HEK293 (cell line): Measurements from ENCODE around the gene BRPF1.

Source experiments
- CTCF ChIA-PET: fragments of 350-600 bp; formaldehyde crosslinking; extraction: SDS; loops from one replicate; lab custom pipeline; 2021; ENCODE audit warnings: antibody characterized with exemption; lab: Yijun Ruan, JAX
- POLR2A ChIA-PET: fragments of 300-600 bp; formaldehyde crosslinking; extraction: SDS; loops from one replicate; lab custom pipeline; 2020; ENCODE audit warnings: antibody characterized with exemption, inconsistent platforms; lab: Yijun Ruan, JAX
- H3K27ac ChIP-seq: fragments of 200-500 bp; sonication (Bioruptor generic); 2 replicates; pipeline ENCODE4 v1.5.1; 2014; ENCODE audit warnings: low read depth, low read length, control low read depth, inconsistent platforms; ENCODE audit errors: extremely low read depth
- H3K36me3 ChIP-seq, 2 experiments: fragments of 200-500 bp in 1 of 2; sonication (Bioruptor generic) in 1 of 2; 1 replicate in 1 of 2; 2 replicates in 1 of 2; pipeline ENCODE4 v1.5.1; 2014 to 2017; ENCODE audit warnings: inconsistent platforms in 2 of 2, low read length in 2 of 2; ENCODE audit not compliant: control insufficient read depth in 2 of 2, insufficient read depth in 1 of 2
- H3K4me1 ChIP-seq: fragments of 200-500 bp; sonication (Bioruptor generic); 2 replicates; pipeline ENCODE4 v1.5.1; 2014; ENCODE audit warnings: mild to moderate bottlenecking, low read length, inconsistent platforms; ENCODE audit not compliant: control insufficient read depth, insufficient read depth
- H3K4me3 ChIP-seq: 2 replicates; pipeline ENCODE4 v1.5.1; 2011; ENCODE audit warnings: low read depth, mild to moderate bottlenecking, control low read depth, low read length, moderate library complexity
- H3K9me3 ChIP-seq: fragments of 200-500 bp; sonication (Bioruptor generic); 2 replicates; pipeline ENCODE4 v1.5.1; 2014; ENCODE audit warnings: low read depth, low read length, inconsistent platforms; ENCODE audit not compliant: control insufficient read depth, insufficient read depth
- KLF10 ChIP-seq: fragments of 450-650 bp; IDR thresholded peaks from 2 replicates; pipeline ENCODE4 v1.5.1; 2018; ENCODE audit warnings: missing biosample characterization, mild to moderate bottlenecking, missing genetic modification characterization
- KLF9 ChIP-seq: fragments of 450-650 bp; formaldehyde crosslinking; IDR thresholded peaks from 2 replicates; pipeline ENCODE4 v1.5.1; 2016; ENCODE audit warnings: missing biosample characterization, missing genetic modification characterization, low read depth
- MZF1 ChIP-seq: fragments of 450-650 bp; formaldehyde crosslinking; IDR thresholded peaks from 2 replicates; pipeline ENCODE4 v1.5.1; 2017; ENCODE audit warnings: missing biosample characterization, missing genetic modification characterization, borderline replicate concordance
- ZBTB10 ChIP-seq: fragments of 450-650 bp; formaldehyde crosslinking; IDR thresholded peaks from 2 replicates; pipeline ENCODE4 v1.5.1; 2016; ENCODE audit warnings: missing biosample characterization, missing genetic modification characterization
- ZEB2 ChIP-seq: fragments of 450-650 bp; formaldehyde crosslinking; IDR thresholded peaks from 2 replicates; pipeline ENCODE4 v1.5.1; 2016; ENCODE audit warnings: missing biosample characterization, missing genetic modification characterization
- ZNF121 ChIP-seq: fragments of 450-650 bp; formaldehyde crosslinking; IDR thresholded peaks from 2 replicates; pipeline ENCODE4 v1.5.1; 2016; ENCODE audit warnings: missing biosample characterization, missing genetic modification characterization
- ZNF132 ChIP-seq: fragments of 450-650 bp; formaldehyde crosslinking; IDR thresholded peaks from 2 replicates; pipeline ENCODE4 v1.5.1; 2017; ENCODE audit warnings: missing biosample characterization, missing genetic modification characterization, borderline replicate concordance
- ZNF18 ChIP-seq: fragments of 450-650 bp; formaldehyde crosslinking; IDR thresholded peaks from 2 replicates; pipeline ENCODE4 v1.5.1; 2016; ENCODE audit warnings: missing biosample characterization, missing genetic modification characterization
- ZNF239 ChIP-seq: fragments of 450-650 bp; formaldehyde crosslinking; IDR thresholded peaks from 2 replicates; pipeline ENCODE4 v1.5.1; 2016; ENCODE audit warnings: missing biosample characterization, missing genetic modification characterization
- ZNF311 ChIP-seq: fragments of 450-650 bp; formaldehyde crosslinking; IDR thresholded peaks from 2 replicates; pipeline ENCODE4 v1.5.1; 2017; ENCODE audit warnings: missing biosample characterization, missing genetic modification characterization, borderline replicate concordance
- ZNF423 ChIP-seq: fragments of 450-650 bp; formaldehyde crosslinking; IDR thresholded peaks from 2 replicates; pipeline ENCODE4 v1.5.1; 2016; ENCODE audit warnings: missing biosample characterization, missing genetic modification characterization
- ZNF514 ChIP-seq: fragments of 450-650 bp; formaldehyde crosslinking; IDR thresholded peaks from 2 replicates; pipeline ENCODE4 v1.5.1; 2016; ENCODE audit warnings: missing biosample characterization, missing genetic modification characterization
- ZNF639 ChIP-seq: fragments of 450-650 bp; formaldehyde crosslinking; IDR thresholded peaks from 2 replicates; pipeline ENCODE4 v1.5.1; 2016; ENCODE audit warnings: missing biosample characterization, missing genetic modification characterization
- ZNF658 ChIP-seq: fragments of 450-650 bp; formaldehyde crosslinking; IDR thresholded peaks from 2 replicates; pipeline ENCODE4; 2016; ENCODE audit warnings: missing biosample characterization, missing genetic modification characterization
- ZNF76 ChIP-seq: fragments of 450-650 bp; formaldehyde crosslinking; IDR thresholded peaks from 2 replicates; pipeline ENCODE4; 2016; ENCODE audit warnings: low read depth, missing biosample characterization, missing genetic modification characterization, borderline replicate concordance
- TF ChIP-seq, protein P1 (sequence below): fragments of 450-650 bp; formaldehyde crosslinking; IDR thresholded peaks from 2 replicates; pipeline ENCODE4 v1.5.1; 2017; ENCODE audit warnings: missing biosample characterization, missing genetic modification characterization
- TF ChIP-seq, protein P2 (sequence below): fragments of 450-650 bp; IDR thresholded peaks from 2 replicates; pipeline ENCODE4 v1.5.1; 2018; ENCODE audit warnings: missing biosample characterization, mild to moderate bottlenecking, missing genetic modification characterization
- TF ChIP-seq, protein P3 (sequence below): fragments of 450-650 bp; formaldehyde crosslinking; conservative IDR thresholded peaks from 2 replicates; pipeline ENCODE4 v1.5.1; 2016; ENCODE audit warnings: low read depth, missing biosample characterization, missing genetic modification characterization

BRPF1 gene

DNA sequence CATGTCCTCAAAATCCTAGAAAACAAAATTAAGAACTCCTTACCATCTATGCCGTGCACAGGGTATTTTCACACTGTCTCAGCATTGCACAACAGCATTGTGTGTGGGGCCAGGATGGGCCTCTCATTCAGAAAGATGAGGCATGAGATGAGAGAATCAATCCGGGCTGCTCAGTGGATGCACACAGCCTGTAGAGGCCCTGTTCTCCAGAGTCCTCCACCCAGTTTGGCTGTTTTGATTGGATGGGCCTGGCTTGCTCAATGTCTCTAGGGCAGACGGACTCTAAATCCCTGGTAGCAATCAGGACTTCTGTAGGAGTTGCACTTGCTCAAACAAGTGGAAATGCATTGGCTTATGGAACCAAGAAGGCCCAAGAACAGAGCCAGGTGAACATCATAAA, 48.1 kb upstream of the BRPF1 start (continued):
- no peak for TF ChIP-seq KLF9 (tag by site-specific recombination)
- TF ChIP-seq, protein P1, sequence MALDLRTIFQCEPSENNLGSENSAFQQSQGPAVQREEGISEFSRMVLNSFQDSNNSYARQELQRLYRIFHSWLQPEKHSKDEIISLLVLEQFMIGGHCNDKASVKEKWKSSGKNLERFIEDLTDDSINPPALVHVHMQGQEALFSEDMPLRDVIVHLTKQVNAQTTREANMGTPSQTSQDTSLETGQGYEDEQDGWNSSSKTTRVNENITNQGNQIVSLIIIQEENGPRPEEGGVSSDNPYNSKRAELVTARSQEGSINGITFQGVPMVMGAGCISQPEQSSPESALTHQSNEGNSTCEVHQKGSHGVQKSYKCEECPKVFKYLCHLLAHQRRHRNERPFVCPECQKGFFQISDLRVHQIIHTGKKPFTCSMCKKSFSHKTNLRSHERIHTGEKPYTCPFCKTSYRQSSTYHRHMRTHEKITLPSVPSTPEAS (tag by site-specific recombination), result no peak
- TF ChIP-seq ZNF658 (tag by site-specific recombination), result no peak
- no peak for TF ChIP-seq ZNF18 (tag by site-specific recombination)
- no peak for TF ChIP-seq KLF10 (tag by site-specific recombination)
- no peak for TF ChIP-seq ZNF239 (tag by site-specific recombination)
- no peak for TF ChIP-seq ZNF311 (tag by site-specific recombination)
- TF ChIP-seq ZNF514 (tag by site-specific recombination), result no peak

- peaks cover 3 to 93% of the 10 kb centered on the region in 2 experiments; a peak in 2 of 3 replicates for H3K36me3 ChIP-seq
- no peaks in the 10 kb centered on the region for H3K4me1 ChIP-seq
- no peaks in the 10 kb centered on the region for H3K9me3 ChIP-seq
- TF ChIP-seq MZF1 (no peak), ZEB2 (tag by site-specific recombination) (no peak), ZNF639 (no peak), ZNF423 (tag by site-specific recombination) (no peak), ZNF76 (tag by site-specific recombination) (no peak), ZNF121 (no peak)
- TF ChIP-seq, protein P2, sequence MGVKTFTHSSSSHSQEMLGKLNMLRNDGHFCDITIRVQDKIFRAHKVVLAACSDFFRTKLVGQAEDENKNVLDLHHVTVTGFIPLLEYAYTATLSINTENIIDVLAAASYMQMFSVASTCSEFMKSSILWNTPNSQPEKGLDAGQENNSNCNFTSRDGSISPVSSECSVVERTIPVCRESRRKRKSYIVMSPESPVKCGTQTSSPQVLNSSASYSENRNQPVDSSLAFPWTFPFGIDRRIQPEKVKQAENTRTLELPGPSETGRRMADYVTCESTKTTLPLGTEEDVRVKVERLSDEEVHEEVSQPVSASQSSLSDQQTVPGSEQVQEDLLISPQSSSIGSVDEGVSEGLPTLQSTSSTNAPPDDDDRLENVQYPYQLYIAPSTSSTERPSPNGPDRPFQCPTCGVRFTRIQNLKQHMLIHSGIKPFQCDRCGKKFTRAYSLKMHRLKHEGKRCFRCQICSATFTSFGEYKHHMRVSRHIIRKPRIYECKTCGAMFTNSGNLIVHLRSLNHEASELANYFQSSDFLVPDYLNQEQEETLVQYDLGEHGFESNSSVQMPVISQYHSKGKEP (tag by site-specific recombination), result no peak
- CTCF ChIA-PET, result no interaction called here
- POLR2A ChIA-PET, result interaction anchor here (0.5 kb wide), 1 partner anchor 107 kb away, joined by 3 read pairs; the partner anchor contains the start of gene ARPC4
- H3K4me3 ChIP-seq, result no peak overlapping the region
- H3K27ac ChIP-seq, result no peak overlapping the region
Measured at GRCh38 chr3:9685216-9686049, 46.1 kb upstream of the BRPF1 start.

- POLR2A ChIA-PET, result no interaction called here
- CTCF ChIA-PET, result interaction anchor here (0.6 to 0.7 kb wide), 2 partner anchors 11 to 1045 kb away, joined by 3 read pairs; no protein-coding TSS in a partner anchor
- Histone ChIP-seq H3K4me1 (no peaks in the 10 kb centered on the region), H3K36me3 (peaks cover 3 to 94% of the 10 kb centered on the region in 2 experiments; a peak in 2 of 3 replicates), H3K4me3 (no peak overlapping the region), H3K9me3 (no peaks in the 10 kb centered on the region), H3K27ac (no peak overlapping the region)
- no peak for TF ChIP-seq ZNF132 (tag by site-specific recombination)
- TF ChIP-seq, protein P3, sequence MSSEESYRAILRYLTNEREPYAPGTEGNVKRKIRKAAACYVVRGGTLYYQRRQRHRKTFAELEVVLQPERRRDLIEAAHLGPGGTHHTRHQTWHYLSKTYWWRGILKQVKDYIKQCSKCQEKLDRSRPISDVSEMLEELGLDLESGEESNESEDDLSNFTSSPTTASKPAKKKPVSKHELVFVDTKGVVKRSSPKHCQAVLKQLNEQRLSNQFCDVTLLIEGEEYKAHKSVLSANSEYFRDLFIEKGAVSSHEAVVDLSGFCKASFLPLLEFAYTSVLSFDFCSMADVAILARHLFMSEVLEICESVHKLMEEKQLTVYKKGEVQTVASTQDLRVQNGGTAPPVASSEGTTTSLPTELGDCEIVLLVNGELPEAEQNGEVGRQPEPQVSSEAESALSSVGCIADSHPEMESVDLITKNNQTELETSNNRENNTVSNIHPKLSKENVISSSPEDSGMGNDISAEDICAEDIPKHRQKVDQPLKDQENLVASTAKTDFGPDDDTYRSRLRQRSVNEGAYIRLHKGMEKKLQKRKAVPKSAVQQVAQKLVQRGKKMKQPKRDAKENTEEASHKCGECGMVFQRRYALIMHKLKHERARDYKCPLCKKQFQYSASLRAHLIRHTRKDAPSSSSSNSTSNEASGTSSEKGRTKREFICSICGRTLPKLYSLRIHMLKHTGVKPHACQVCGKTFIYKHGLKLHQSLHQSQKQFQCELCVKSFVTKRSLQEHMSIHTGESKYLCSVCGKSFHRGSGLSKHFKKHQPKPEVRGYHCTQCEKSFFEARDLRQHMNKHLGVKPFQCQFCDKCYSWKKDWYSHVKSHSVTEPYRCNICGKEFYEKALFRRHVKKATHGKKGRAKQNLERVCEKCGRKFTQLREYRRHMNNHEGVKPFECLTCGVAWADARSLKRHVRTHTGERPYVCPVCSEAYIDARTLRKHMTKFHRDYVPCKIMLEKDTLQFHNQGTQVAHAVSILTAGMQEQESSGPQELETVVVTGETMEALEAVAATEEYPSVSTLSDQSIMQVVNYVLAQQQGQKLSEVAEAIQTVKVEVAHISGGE (tag by site-specific recombination), result no peak
- TF ChIP-seq ZBTB10, result no peak
Measured at GRCh38 chr3:9686050-9686550, 45.4 kb upstream of the BRPF1 start.
